Suprapubic skin (tissue), 4 donors: ENCODE measurements around the gene DSCAM. TPM values are rescaled to one million over a fixed set of nuclear protein-coding genes. Genes with fewer than 3 reads are reported as not detected.

ENCODE experiments used
- DNase-seq, 2 donors: peaks; one replicate each; pipeline ENCODE4 v3.0.0-alpha.2; 2019; ENCODE audit warnings: low spot score in 2 of 2
- H3K27ac ChIP-seq: fragments of 200-600 bp; sonication (generic); one replicate; pipeline ENCODE4 v1.5.1; 2019
- H3K27me3 ChIP-seq: fragments of 200-600 bp; sonication (generic); one replicate; pipeline ENCODE4 v1.5.1; 2019
- H3K36me3 ChIP-seq: fragments of 200-600 bp; sonication (generic); one replicate; pipeline ENCODE4 v1.5.1; 2019
- H3K4me1 ChIP-seq: fragments of 200-600 bp; sonication (generic); one replicate; pipeline ENCODE4 v1.5.1; 2019
- H3K4me3 ChIP-seq: fragments of 200-600 bp; sonication (generic); one replicate; pipeline ENCODE4 v1.5.1; 2019; ENCODE audit warnings: mild to moderate bottlenecking
- H3K9me3 ChIP-seq: fragments of 200-600 bp; sonication (generic); one replicate; pipeline ENCODE4 v1.5.1; 2019
- EP300 ChIP-seq: sonication (generic); formaldehyde crosslinking; IDR thresholded peaks from one replicate; pipeline ENCODE4 v1.6.1; 2017; ENCODE audit warnings: antibody characterized with exemption
- POLR2A ChIP-seq, 2 donors: fragments of 450-650 bp; IDR thresholded peaks; one replicate each; pipeline ENCODE4 v1.6.1; 2017; ENCODE audit warnings: antibody characterized with exemption in 2 of 2, mild to moderate bottlenecking in 2 of 2, moderate library complexity in 2 of 2
- POLR2AphosphoS5 ChIP-seq, 3 donors: sonication (generic); formaldehyde crosslinking; IDR thresholded peaks; one replicate each; pipeline ENCODE4 v1.6.1; 2017; ENCODE audit warnings: antibody characterized with exemption in 3 of 3
- WGBS: methylation state at CpG from one replicate; pipeline ENCODE4 v1.1.5; 2018; 5-methylcytosine and 5-hydroxymethylcytosine counted together
- total RNA-seq, 4 donors: library from RNA; depleted of rRNA; stranded (reverse); fragments of >200 nt; gene quantifications; one replicate each; pipeline ENCODE4 v1.1.0, GENCODE V29; 2016
- TF ChIP-seq, protein P1 (sequence below), 2 donors: fragments of 200-600 bp in 1 of 2; fragments of 450-650 bp in 1 of 2; sonication (generic) in 1 of 2; IDR thresholded peaks; one replicate each; pipeline ENCODE4 v1.5.1; 2016 to 2019; ENCODE audit warnings: antibody characterized with exemption in 2 of 2, mild to moderate bottlenecking in 1 of 2, moderate library complexity in 1 of 2

The DSCAM gene
- total RNA-seq, 4 donors from 2014 or later, result 0.08 TPM; not detected in 3

DNA sequence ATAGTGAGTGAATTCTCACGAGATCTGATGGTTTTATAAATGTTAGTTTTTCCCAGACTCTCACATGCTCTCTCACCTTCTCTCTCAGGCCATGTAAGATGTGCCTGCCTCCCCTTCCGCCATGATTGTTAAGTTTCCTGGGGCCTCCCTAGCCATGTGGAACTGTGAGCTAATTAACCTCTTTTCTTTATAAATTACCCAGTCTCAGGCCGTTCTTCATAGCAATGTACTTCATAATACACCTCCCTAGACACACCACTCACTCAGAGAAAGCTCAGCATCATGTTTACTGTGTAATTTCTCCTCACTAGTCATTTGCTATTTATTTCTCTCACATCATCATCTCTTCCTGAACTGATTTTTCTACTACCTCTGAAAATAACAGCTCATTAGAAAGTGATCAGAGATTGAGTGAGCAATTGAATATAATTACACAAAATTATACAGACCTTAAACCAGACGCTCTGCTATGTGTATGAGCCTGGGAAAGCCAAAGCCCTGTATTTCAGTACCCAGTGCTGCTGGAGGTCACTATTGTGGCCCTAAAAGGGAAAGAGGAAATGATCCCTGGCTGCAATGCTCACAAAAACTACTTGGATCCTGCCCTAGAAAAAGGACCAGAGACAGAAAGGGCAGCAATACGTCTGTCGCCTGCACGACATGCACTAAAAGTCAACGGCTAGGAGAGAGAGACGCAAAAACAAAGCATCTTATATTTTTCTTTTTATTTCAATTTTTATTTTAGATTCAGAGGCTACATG is 284.5 kb downstream of the DSCAM start:
- Histone ChIP-seq H3K36me3 (no peaks in the 10 kb centered on the region), H3K4me3 (no peak overlapping the region), H3K9me3 (no peaks in the 10 kb centered on the region), H3K4me1 (no peaks in the 10 kb centered on the region), H3K27ac (no peak overlapping the region), H3K27me3 (no peaks in the 10 kb centered on the region)
- DNase-seq, result no peak
- TF ChIP-seq POLR2AphosphoS5 (IDR thresholded peaks at IDR 0.05), result no peak
- TF ChIP-seq, protein P1, sequence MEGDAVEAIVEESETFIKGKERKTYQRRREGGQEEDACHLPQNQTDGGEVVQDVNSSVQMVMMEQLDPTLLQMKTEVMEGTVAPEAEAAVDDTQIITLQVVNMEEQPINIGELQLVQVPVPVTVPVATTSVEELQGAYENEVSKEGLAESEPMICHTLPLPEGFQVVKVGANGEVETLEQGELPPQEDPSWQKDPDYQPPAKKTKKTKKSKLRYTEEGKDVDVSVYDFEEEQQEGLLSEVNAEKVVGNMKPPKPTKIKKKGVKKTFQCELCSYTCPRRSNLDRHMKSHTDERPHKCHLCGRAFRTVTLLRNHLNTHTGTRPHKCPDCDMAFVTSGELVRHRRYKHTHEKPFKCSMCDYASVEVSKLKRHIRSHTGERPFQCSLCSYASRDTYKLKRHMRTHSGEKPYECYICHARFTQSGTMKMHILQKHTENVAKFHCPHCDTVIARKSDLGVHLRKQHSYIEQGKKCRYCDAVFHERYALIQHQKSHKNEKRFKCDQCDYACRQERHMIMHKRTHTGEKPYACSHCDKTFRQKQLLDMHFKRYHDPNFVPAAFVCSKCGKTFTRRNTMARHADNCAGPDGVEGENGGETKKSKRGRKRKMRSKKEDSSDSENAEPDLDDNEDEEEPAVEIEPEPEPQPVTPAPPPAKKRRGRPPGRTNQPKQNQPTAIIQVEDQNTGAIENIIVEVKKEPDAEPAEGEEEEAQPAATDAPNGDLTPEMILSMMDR (IDR thresholded peaks at IDR 0.05), result no peak
- no peak for TF ChIP-seq POLR2A (IDR thresholded peaks at IDR 0.05)
- TF ChIP-seq EP300, result no peak
- WGBS, result 80% methylated on average over 9 of the region's 9 CpGs

GRCh38 chr21:40556442-40556968 is 290.5 kb downstream of the DSCAM start:
- Histone ChIP-seq H3K4me1 (no peaks in the 10 kb centered on the region), H3K36me3 (no peaks in the 10 kb centered on the region), H3K9me3 (no peaks in the 10 kb centered on the region), H3K27me3 (no peaks in the 10 kb centered on the region), H3K4me3 (no peak overlapping the region), H3K27ac (no peak overlapping the region)
- TF ChIP-seq POLR2A (IDR thresholded peaks at IDR 0.05), result no peak
- TF ChIP-seq POLR2AphosphoS5 (IDR thresholded peaks at IDR 0.05), result no peak
- no peak for TF ChIP-seq EP300
- TF ChIP-seq, protein P1 (IDR thresholded peaks at IDR 0.05), result no peak
- DNase-seq, result no peak
- WGBS, result 0% methylated on average over 1 of the region's 1 CpG

GRCh38 chr21:40555021-40555528 is 291.9 kb downstream of the DSCAM start:
- Histone ChIP-seq H3K4me3 (no peak overlapping the region), H3K27ac (no peak overlapping the region), H3K4me1 (no peaks in the 10 kb centered on the region), H3K27me3 (no peaks in the 10 kb centered on the region), H3K36me3 (no peaks in the 10 kb centered on the region), H3K9me3 (no peaks in the 10 kb centered on the region)
- 58% methylated on average over 2 of the region's 2 CpGs for WGBS
- no peak for TF ChIP-seq EP300
- TF ChIP-seq, protein P1 (IDR thresholded peaks at IDR 0.05), result no peak
- no peak for TF ChIP-seq POLR2AphosphoS5 (IDR thresholded peaks at IDR 0.05)
- no peak for DNase-seq

GRCh38 chr21:40553781-40554180 is 293.2 kb downstream of the DSCAM start:
- H3K36me3 ChIP-seq, result no peaks in the 10 kb centered on the region
- no peaks in the 10 kb centered on the region for H3K27me3 ChIP-seq
- no peak overlapping the region for H3K4me3 ChIP-seq
- no peaks in the 10 kb centered on the region for H3K9me3 ChIP-seq
- 90% methylated on average over 3 of the region's 3 CpGs for WGBS
- no peak overlapping the region for H3K27ac ChIP-seq
- no peaks in the 10 kb centered on the region for H3K4me1 ChIP-seq
- TF ChIP-seq, protein P1 (IDR thresholded peaks at IDR 0.05), result no peak
- no peak for TF ChIP-seq POLR2A (IDR thresholded peaks at IDR 0.05)
- no peak for TF ChIP-seq POLR2AphosphoS5 (IDR thresholded peaks at IDR 0.05)
- no peak for TF ChIP-seq EP300
- no peak for DNase-seq

DNA sequence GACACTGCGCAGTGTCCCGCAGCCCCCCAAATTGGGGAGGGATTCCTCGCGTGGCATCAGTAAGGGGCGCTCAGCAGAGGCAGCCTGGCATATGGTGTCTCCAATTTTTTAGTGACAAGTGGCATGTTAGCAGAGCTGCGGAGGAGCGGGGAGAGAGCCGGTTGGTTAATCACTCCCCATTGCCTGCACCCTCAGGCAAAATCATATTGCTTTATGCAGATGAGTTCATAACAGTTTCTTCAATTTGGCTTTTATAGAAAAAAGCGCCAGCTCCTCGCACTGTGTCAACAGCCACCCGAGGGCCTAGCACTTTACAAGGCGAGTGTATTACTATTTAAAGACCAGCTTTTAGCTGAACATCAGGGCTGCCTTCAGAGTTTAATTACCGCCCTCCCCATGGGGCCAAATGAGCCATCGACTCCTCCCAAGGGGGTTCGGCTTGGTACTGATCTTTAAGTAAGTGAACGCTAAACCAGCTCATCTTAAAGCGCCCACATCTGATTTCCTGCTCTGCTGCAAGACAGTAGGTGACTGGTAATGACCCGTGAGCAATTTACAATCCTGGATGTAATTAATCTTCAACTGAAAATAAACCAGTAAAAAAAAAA is 298.9 kb downstream of the DSCAM start:
- Histone ChIP-seq H3K9me3 (peaks cover 8% of the 10 kb centered on the region), H3K36me3 (no peaks in the 10 kb centered on the region), H3K4me3 (no peak overlapping the region), H3K4me1 (no peaks in the 10 kb centered on the region), H3K27ac (no peak overlapping the region), H3K27me3 (no peaks in the 10 kb centered on the region)
- 72% methylated on average over 18 of the region's 18 CpGs for WGBS
- no peak for TF ChIP-seq POLR2A (IDR thresholded peaks at IDR 0.05)
- TF ChIP-seq, protein P1 (IDR thresholded peaks at IDR 0.05), result no peak
- no peak for TF ChIP-seq EP300
- TF ChIP-seq POLR2AphosphoS5 (IDR thresholded peaks at IDR 0.05), result no peak
- no peak for DNase-seq
